C1 segment of cervical spinal cord (tissue), 14 donors: ENCODE data around the gene TLL1.

Experiments
- DNase-seq, 14 donors: peaks; one replicate each; lab custom pipeline; 2025; lab: John Stamatoyannopoulos, UW

The TLL1 gene

GRCh38 chr4:166146806-166147540 is 273.9 kb downstream of the TLL1 start:
- peak in 1 of 14 donors; percentile 82 for DNase-seq
